HK-2 (cell line): ENCODE measurements around the gene PUM1.
"Not testable (repeated sequence)": the region's sequence is repeated elsewhere in the genome, so short reads cannot be mapped to it uniquely, and the experiment has no call there.

Source experiments
- DNase-seq: peaks from one replicate; pipeline ENCODE4 v3.0.0-alpha.2; 2018; ENCODE audit not compliant: unreplicated experiment

Gene PUM1, protein sequence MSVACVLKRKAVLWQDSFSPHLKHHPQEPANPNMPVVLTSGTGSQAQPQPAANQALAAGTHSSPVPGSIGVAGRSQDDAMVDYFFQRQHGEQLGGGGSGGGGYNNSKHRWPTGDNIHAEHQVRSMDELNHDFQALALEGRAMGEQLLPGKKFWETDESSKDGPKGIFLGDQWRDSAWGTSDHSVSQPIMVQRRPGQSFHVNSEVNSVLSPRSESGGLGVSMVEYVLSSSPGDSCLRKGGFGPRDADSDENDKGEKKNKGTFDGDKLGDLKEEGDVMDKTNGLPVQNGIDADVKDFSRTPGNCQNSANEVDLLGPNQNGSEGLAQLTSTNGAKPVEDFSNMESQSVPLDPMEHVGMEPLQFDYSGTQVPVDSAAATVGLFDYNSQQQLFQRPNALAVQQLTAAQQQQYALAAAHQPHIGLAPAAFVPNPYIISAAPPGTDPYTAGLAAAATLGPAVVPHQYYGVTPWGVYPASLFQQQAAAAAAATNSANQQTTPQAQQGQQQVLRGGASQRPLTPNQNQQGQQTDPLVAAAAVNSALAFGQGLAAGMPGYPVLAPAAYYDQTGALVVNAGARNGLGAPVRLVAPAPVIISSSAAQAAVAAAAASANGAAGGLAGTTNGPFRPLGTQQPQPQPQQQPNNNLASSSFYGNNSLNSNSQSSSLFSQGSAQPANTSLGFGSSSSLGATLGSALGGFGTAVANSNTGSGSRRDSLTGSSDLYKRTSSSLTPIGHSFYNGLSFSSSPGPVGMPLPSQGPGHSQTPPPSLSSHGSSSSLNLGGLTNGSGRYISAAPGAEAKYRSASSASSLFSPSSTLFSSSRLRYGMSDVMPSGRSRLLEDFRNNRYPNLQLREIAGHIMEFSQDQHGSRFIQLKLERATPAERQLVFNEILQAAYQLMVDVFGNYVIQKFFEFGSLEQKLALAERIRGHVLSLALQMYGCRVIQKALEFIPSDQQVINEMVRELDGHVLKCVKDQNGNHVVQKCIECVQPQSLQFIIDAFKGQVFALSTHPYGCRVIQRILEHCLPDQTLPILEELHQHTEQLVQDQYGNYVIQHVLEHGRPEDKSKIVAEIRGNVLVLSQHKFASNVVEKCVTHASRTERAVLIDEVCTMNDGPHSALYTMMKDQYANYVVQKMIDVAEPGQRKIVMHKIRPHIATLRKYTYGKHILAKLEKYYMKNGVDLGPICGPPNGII

DNA sequence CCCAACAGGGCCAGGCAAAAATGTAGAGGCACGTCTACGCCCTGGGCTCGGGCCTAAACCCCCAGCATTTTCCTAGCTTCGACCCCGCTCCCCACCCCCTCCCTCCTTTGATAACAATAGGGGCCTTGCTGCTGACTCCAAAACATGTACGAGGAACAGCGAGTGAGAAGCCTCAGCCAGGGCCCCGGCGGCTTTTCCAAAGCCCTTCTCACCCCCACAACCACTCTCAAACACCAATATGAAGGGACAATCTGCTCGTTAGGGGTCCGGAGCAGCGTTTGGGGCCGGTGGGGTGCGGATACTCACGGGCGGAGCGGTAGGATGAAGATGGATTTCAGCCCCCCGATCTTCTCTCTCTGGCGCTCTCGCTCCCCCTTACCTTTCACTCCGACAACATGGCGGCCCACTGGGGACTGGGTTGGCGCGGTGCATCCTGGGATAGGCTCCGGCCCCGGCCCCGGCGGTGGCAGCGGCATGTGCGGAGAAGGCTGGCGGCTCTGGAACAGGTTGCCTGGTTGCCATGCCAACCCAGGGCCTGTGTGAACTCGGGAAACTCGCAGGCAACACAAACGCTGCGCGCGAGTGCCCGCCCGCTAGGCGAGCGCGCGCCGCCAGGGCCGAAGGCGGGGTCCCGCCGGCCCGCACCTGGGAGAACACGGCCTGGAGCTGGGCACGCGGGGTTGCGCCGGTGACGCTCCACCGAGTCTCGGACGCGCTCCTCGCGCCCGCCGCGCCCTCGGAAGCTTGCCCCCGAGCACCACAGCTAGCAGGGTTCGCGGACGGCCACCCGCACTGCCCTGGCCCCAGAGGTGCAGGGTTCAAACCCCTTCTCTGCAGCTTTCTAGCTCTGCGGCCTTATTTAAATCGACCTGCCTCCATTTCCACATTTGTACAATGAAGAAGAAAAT lies at the start of gene PUM1:
TSS of gene PUM1 (minus strand) at position 408 of the 908 bp plus-strand sequence. CDS start 6,151 bp downstream, outside the sequence.
- DNase-seq = peak; percentile 99

DNA sequence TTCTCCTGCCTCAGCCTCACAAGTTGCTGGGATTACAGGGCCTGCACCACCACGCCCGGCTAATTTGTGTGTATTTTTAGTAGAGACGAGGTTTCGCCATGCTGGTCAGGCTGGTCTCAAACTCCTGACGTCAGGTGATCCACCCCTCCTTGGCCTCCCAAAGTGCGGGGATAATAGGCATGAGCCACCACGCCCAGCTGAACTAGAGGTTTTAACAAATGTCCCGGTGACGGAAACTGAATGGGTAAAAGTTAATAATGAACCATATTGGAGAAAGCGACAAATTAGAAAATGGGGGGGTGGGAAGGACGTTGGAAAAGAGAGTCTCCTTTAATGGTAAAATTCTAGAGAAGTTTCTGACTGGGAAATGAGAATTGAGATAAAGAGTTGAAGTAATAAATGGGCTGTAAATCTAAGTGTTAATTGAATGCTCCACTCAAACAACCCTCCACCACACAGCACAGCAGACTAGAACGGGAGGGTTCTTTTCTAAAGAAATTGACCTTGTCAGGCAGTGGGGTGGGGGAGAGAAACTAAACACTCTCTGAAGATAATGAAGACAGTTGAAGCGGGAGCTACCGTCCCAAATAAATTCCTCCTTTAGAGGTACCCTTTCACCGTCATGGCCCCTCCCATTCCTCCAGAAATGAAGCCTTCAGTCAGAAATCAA lies 46.9 kb upstream of the PUM1 start:
- DNase-seq = no peak

DNA sequence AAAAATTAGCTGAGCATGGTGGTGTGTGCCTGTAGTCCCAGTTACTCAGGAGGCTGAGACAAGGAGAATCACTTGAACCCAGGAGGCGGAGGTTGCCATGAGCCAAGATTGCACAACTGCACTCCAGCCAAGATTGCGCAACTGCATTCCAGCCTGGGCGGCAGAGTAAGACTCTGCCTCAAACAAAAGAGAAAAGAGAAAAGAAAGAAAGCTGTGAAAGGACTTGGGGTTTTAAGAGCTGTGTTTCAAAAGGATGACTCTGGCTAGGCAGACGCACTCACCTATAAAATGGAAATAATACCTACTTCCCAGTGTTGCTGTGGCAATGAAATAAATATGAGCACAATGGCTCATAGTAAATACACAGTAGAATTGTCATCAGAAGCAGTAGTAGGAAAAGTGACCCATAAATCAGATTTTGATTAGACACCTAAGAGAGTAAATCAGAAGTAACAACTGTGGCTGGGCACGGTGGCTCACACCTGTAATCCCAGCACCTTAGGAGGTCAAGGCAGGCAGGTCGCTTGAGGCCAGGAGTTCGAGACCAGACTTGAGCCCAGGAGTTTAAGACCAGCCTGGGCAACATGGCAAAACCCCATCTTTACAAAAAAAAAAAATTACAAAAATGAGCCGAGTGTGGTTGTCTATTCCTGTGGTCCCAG lies 45.9 kb upstream of the PUM1 start:
- DNase-seq = no peak

DNA sequence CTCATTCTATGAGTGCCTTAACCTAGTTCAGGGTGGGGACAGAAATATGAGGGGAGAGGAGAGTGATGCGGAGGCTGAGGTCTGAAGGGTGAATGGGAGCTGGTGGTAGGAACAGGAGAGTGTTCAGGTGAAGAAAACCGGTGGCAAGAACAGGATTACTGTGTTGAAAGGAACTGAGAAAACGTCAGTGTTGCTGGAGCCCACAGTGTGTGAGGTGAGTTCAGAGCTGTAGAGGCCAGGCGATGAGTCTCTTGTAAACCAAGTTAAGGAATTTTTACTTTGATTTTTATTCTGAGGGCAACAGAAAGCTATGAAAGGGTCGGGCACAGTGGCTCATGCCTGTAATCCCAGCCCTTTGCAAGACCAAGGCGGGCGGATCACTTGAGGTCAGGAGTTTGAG lies 45.3 kb upstream of the PUM1 start:
- DNase-seq = no peak

DNA sequence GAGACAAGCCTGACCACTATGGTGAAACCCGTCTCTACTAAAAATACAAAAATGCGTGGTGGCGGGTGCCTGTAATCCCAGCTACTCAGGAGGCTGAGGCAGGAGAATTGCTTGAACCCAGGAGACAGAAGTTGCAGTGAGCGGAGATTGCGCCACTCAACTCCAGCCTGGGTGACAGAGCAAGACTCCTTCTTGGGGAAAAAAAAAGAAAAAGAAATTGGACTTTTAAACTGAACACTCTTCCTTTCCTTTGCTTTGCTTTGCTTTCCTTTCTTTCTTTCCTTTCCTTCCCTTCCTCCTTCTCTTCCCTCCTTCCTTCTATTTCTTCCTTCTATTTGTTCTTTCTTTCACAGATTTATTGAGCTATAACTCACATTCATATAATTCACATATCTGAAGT lies 43.3 kb upstream of the PUM1 start:
- DNase-seq = no peak

DNA sequence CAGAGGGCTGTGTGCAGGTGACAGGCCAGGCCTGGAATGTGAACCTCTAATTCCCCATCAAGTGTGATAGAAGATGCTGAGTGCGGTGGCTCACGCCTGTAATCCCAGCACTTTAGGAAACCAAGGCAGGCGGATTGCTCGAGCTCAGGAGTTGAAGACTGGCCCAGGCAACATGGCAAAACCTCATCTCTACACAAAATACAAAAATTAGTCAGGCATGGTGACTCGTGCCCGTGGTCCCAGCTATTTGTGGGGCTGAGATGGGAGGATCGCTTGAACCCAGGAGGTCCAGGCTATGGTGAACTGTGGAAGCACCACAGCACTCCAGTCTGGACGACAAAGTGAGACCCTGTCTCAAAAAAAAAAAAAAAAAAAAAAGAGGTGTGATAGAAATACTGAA lies 40.1 kb upstream of the PUM1 start:
- no peak for DNase-seq

DNA sequence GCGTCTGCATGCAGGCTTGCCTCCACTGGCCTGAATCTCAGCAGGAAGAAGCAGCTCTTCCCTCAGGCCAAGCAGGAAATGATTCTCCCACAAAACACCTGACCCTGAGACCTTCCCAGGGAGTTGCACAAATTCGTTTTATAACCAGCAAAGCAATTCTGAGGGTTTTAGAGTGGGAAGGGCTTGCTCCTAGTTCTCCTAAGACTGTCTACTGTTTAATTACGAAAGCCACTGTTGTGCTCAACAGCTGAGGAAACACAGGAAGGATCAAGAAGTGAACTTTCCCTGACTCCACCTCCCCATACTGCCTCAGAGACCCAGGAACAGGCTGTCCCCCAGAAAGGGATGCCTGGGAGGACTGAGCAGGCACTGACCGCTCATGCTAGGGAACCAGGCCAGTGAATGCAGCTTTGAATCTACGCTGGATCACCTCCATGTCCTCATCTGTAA lies 37.0 kb upstream of the PUM1 start:
- no peak for DNase-seq

DNA sequence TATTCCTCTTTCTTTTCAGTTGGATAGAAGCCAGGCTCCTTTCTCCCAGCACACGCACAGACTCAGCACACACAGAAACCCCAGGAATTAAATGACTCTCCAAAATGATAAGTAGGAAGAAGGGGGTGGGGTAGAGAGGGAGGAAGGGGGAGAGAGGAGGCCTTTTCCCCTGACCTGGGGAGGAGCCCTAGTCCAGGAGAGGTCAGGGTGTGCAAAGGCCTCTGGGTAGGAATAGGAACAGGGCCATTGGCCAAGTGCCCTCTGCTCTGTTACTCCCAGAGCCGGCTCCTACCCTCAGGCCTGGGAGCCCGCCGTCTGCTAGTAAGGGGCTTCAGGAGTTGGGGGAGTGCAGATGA lies 35.6 kb upstream of the PUM1 start:
- no peak for DNase-seq

DNA sequence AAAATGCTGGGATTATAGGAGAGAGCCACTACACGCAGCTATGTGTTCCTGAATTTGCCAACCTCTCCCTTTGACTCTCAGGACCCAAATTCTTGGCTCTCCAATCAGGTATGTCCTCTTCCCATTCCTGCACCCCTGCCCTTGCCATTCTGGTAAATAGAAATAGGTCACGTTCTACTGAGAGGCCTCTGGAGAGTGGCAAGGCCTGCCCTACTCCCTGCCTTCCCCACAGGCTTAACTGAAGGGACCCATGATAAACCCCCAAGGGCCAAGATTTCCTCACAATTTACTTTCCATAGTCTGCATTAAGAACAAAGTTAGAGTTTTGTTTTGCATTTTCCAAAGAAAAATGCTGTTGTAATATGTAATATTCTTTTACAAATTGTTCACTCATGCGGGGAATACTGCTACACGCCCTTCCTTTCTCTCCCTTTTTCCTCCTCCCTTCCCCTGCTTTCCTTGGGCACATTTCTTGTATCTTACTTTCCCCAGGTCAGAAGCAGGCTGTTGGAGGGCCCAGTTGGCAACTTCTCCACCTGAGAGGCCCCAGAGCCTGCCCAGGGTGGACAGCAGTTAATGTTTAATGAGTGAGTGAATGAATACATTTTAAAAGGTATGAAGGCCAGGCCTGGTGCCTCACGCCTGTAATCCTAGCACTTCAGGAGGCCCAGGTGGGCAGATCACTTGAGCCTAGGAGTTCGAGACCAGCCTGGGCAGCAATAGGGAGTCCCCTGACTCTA lies 33.9 kb upstream of the PUM1 start:
- peak; percentile 51 for DNase-seq

DNA sequence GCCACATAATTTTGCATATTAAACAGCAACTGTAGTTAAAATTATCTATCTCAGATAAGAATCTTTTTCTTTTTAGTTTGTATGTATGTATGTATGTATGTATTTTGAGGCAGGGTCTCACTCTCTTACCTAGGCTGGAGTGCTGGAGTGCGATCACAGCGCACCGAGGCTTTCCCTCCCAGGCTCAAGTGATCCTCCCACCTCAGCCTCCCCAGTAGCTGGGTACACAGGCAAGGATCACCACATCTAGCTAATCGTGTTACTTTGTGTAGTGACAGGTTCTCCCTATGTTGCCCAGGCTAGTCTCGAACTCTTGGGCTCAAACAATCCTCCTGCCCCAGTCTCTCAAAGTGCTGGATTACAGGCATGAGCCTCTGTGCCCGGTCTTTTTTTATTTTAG lies 30.5 kb upstream of the PUM1 start:
- no peak for DNase-seq

DNA sequence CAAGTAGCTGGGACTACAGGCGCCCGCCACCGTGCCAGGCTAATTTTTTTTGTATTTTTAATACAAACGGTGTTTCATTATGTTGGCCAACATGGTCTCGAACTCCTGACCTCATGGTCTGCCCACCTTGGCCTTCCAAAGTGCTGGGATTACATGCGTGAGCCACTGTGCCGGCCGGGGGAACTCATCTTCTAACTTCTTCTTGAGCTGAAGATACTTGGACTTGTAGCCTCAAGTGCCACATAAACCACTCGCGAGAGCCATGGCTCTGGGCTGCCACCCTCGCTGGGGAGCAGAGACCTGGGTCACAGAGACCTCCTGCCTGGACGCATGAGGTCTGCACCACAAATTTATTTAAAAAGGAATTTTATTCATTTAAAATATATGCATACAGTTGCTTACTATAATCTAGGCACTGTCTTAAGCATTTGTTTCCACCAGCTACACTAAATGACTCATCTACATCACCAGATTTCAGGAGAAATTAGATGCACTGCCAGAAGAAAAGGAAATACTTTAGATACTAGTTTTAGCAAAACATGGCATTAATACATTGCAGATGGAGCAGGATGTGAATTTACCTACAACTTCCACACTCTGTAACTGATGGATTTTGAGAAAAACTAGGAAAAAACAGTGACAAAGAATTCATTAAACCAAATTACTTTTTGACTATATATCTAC lies 29.9 kb upstream of the PUM1 start:
- no peak for DNase-seq

DNA sequence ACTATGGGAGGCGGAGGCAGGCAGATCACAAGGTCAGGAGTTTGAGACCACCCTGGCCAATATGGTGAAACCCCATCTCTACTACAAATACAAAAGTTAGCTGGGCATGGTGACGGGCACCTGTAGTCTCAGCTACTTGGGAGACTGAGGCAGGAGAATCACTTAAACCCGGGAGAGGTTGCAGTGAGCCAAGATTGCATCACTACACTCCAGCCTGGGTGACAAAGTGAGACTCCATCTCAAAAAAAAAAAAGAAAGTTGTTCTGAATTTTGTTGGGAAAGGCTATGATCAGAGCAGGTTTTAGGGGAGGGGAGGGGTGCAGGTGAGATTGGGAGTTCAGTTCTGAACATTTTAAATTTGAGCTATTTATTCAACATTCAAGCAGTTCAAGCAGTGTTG lies 22.6 kb upstream of the PUM1 start:
- not testable (repeated sequence) for DNase-seq

DNA sequence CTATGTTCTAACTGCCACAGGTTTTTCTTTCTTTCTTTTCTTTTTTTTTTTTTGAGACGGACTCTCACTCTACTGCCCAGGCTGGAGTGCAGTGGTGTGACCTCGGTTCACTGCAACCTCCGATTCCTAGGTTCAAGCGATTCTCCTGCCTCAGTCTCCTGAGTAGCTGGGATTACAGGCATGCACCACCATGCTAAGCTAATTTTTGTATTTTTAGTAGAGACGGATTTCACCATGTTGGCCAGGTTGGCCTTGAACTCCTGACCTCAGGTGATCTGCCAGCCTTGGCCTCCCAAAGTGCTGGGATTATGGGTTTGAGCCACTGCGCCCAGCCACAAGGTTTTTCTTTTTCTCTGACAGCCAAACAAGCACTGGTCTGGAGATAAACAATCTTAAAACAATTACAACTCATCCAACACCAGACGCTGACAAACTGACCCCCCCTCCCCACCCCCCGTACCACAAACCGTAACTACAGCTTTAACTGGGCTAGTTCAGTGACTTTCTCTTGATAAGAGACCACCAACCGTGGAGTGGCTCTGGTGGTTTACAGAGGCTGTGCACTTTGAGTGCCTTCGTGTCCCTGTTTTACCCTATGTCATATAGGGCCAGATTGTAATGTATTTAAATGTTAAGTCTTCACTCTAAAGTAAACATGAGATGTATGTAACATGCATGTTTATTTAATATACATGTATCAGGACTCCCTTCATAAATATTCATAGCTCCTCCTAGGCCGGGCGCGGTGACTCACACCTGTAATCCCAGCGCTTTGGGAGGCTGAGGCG lies 19.5 kb upstream of the PUM1 start:
- no peak for DNase-seq

DNA sequence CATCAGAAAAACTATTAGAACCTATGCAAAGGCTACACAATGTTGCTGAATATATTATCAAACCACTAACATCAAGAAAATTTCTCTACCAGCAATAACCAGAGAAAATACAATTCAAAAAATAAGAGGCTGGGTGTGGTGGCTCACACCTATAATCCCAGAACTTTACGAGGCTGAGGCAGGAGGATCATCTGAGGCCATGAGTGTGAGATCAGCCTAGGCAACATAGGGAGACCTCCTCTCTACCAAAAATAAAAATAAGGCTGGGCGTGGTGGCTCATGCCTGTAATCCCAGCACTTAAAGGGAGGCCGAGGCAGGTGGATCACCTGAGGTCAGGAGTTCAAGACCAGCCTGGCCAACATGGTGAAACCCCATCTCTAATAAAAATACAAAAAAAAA lies 16.9 kb upstream of the PUM1 start:
- DNase-seq = no peak

DNA sequence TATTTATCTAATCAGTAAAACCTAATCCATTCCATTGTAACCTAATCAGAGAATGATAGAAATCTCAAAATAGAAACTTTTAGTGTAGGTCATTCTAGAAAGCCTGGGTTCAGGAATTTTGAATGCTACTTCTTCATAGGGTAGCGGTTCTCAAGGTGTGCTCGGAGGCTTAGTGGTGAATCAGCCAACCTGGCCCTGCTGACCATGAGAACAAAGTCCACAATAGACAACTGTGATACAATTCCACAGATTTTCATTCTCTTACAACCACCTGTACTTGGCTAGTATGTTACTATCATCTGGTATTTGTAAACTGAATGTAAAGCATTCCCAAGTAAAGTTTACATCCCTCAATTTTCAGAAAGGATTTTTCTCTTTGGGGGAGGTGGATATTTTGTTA lies 7.5 kb upstream of the PUM1 start:
- DNase-seq = no peak

DNA sequence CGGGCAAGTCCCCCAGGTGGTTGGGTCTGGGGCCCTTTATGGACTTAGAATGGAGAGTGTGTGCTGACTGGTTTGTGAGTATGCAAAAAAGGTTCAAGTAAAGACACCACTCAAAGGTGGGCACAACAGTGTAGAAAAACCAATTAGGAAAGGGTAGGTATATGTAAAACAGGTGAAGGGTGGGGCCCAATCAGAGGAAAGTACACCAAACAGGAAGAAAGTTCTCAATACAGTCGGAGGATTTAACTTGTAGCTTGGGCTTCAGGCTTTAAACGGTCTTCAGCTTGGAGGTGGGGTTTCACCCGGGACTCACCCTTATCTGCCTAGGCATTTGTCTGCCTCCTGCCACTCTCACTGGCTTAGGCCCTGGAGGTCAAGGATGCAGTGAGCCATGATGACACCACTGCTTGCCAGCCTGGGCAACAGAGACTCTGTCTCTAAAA lies 6.8 kb upstream of the PUM1 start:
- DNase-seq = no peak

DNA sequence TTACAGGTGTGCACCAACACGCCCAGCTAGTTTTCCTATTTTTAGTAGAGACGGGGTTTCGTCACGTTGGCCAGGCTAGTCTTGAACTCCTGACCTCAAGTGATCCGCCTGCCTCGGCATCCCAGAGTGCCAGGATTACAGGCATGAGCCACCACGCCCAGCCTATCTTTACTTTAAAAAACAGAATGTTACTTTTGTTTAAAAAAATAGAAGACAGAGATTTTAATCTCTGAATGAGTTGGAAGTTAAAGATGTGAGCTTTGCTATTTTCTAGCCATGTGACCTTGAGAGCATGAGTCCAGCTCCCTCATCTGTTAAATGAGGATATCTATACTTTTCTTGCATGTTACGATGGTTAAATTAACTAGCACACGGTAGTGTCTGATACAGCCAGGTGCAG lies 3.9 kb upstream of the PUM1 start:
- no peak for DNase-seq

DNA sequence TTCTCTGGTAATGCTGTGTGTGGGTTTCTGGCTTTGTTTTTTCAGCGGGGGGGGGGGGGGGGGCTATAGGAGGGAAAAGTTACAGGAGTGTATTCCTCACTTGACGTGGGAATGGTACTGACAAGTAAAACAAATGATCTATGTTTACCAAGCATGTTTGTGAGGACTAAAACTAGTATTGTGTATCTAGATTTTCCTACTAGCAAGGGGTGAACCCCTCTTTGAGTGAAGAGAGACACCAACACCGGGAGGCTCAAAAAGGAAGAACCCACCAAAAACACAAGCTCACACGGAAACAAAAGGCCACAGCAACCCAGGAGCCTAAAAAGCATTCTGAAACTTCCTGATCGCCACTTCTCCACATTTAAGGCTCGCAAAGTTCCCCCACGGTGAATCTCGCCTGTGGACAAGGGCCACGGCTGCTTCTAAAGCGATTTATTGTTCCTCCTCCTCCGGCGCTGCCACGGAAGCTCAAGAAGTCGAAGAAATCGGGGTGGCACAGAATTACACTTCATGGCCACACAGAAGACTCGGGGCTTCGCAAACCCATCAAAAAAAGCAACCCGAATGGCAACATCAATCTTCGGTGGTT lies 703 bp downstream of the PUM1 start:
- no peak for DNase-seq
